ENCODE measurements around the gene ELK4.

DNA sequence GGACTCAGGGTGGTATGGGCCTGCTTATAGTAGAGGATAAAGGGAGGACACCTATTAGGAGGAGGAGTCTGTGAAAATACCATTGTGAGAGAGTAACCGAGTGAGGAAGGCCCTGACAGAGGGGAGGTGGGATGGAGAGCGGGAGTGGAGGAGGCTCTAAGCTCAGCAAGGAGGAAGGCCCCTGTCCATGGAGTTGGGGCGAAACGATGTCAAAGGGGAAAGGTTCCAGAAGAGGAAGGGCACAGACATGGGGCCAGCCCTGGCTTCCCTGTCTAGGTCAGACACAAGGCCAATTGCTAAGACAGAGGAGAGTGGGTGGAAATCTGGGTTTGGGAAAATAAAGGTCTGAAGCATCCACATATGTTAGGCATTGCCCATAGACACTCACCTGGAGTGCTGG, 44.2 kb downstream of the ELK4 start:
- TF ChIP-seq, protein P1, sequence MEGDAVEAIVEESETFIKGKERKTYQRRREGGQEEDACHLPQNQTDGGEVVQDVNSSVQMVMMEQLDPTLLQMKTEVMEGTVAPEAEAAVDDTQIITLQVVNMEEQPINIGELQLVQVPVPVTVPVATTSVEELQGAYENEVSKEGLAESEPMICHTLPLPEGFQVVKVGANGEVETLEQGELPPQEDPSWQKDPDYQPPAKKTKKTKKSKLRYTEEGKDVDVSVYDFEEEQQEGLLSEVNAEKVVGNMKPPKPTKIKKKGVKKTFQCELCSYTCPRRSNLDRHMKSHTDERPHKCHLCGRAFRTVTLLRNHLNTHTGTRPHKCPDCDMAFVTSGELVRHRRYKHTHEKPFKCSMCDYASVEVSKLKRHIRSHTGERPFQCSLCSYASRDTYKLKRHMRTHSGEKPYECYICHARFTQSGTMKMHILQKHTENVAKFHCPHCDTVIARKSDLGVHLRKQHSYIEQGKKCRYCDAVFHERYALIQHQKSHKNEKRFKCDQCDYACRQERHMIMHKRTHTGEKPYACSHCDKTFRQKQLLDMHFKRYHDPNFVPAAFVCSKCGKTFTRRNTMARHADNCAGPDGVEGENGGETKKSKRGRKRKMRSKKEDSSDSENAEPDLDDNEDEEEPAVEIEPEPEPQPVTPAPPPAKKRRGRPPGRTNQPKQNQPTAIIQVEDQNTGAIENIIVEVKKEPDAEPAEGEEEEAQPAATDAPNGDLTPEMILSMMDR (conservative IDR thresholded peaks at IDR 0.05; ENCODE audit: low read length) = no peak
- TF ChIP-seq EZH2phosphoT487 (IDR thresholded peaks at IDR 0.05; ENCODE audit: borderline replicate concordance) = no peak
